MM.1S (cell line): ENCODE data around the gene SDE2.

Experiments
- CTCF ChIP-seq: fragments of 300-600 bp; sonication (generic); IDR thresholded peaks from 2 replicates; pipeline ENCODE4 v1.5.1; 2016; ENCODE audit warnings: antibody characterized with exemption, low read length, mixed read lengths
- EZH2phosphoT487 ChIP-seq: fragments of 300-600 bp; sonication (generic); IDR thresholded peaks from 2 replicates; pipeline ENCODE4 v1.6.1; 2018; ENCODE audit warnings: antibody characterized with exemption, low read length

GRCh38 chr1:225981714-225982113 lies 17.4 kb downstream of the SDE2 start:
- no peak for TF ChIP-seq CTCF
- no peak for TF ChIP-seq EZH2phosphoT487
